K562 (cell line): ENCODE data around the gene SRPK2. TPM values are rescaled to one million over a fixed set of nuclear protein-coding genes. Genes with fewer than 3 reads are reported as not detected.

Experiments used
- CLOCK ChIP-seq: fragments of 250-450 bp; sonication (Bioruptor Pico); IDR thresholded peaks from 2 replicates; pipeline ENCODE4 v1.4.0; 2020; ENCODE audit warnings: mild to moderate bottlenecking, moderate library complexity, borderline replicate concordance
- CXXC5 ChIP-seq: fragments of 250-450 bp; sonication (Bioruptor Pico); IDR thresholded peaks from 2 replicates; pipeline ENCODE4 v1.8.0; 2022; ENCODE audit warnings: inconsistent platforms, mild to moderate bottlenecking, moderate library complexity
- FOXA3 ChIP-seq, 2 experiments: fragments of 450-650 bp in 1 of 2; sonication (generic) in 1 of 2; formaldehyde crosslinking; IDR thresholded peaks in 1 of 2; conservative IDR thresholded peaks in 1 of 2; 2 replicates each; pipeline versions ENCODE4 v1.4.0 to v1.8.0; 2020 to 2022; ENCODE audit warnings: mild to moderate bottlenecking in 2 of 2, missing genetic modification reagents in 1 of 2
- KDM1A ChIP-seq, 2 experiments: fragments of 450-650 bp; IDR thresholded peaks; 2 replicates each; pipeline ENCODE4 v1.6.1; 2016; ENCODE audit warnings: mild to moderate bottlenecking in 2 of 2
- NCOA4 ChIP-seq: fragments of 450-650 bp; IDR thresholded peaks from 2 replicates; pipeline ENCODE4 v1.6.1; 2018; ENCODE audit warnings: mild to moderate bottlenecking; ENCODE audit not compliant: partially characterized antibody
- NONO ChIP-seq, 2 experiments: fragments of 200-400 bp in 1 of 2; fragments of 450-650 bp in 1 of 2; formaldehyde crosslinking in 1 of 2; IDR thresholded peaks; 2 replicates each; pipeline ENCODE4 v1.6.1; 2017; ENCODE audit warnings: low read depth in 2 of 2, mild to moderate bottlenecking in 2 of 2, moderate library complexity in 2 of 2, low read length in 1 of 2
- NR2C2 ChIP-seq, 2 experiments: fragments of 200-800 bp in 1 of 2; sonication (Bioruptor generic) in 1 of 2; sonication (generic) in 1 of 2; formaldehyde crosslinking in 1 of 2; IDR thresholded peaks; 2 replicates each; pipeline versions ENCODE4 v1.6.1 to v1.8.0; 2016 to 2022; ENCODE audit warnings: mild to moderate bottlenecking in 1 of 2, missing compliant biosample characterization in 1 of 2, missing genetic modification characterization in 1 of 2, missing genetic modification reagents in 1 of 2
- PML ChIP-seq: IDR thresholded peaks from 2 replicates; pipeline ENCODE4 v1.6.1; 2012; ENCODE audit warnings: low read length, inconsistent platforms
- RAD21 ChIP-seq, 2 experiments: fragments of 250-450 bp in 1 of 2; fragments of 450-650 bp in 1 of 2; sonication (Bioruptor Pico) in 1 of 2; formaldehyde crosslinking in 1 of 2; IDR thresholded peaks in 1 of 2; conservative IDR thresholded peaks in 1 of 2; 2 replicates each; pipeline versions ENCODE4 v1.4.0 to v1.8.0; 2020 to 2022; ENCODE audit warnings: mild to moderate bottlenecking in 2 of 2, moderate library complexity in 1 of 2
- SPI1 ChIP-seq: IDR thresholded peaks from 2 replicates; pipeline ENCODE4 v1.6.1; 2011; ENCODE audit warnings: low read depth, low read length, control low read depth, borderline replicate concordance
- TFAM ChIP-seq: fragments of 250-450 bp; sonication (Bioruptor Pico); conservative IDR thresholded peaks from 2 replicates; pipeline ENCODE4 v1.5.0; 2021; ENCODE audit warnings: mild to moderate bottlenecking, moderate library complexity
- ZNF407 ChIP-seq: fragments of 450-650 bp; IDR thresholded peaks from 2 replicates; pipeline ENCODE4 v1.6.1; 2016; ENCODE audit warnings: low read depth
- ZNF707 ChIP-seq: fragments of 250-450 bp; sonication (Bioruptor Pico); conservative IDR thresholded peaks from 2 replicates; pipeline ENCODE4 v1.8.0; 2022; ENCODE audit warnings: inconsistent platforms, mild to moderate bottlenecking, moderate library complexity
- polyA plus RNA-seq, 8 experiments: library from polyadenylated mRNA; depleted of rRNA in 4 of 8; stranded (reverse) in 5 of 8; unstranded in 3 of 8; fragments of >200 nt; fragmentation: Nextera tagmentation in 2 of 8; fragmentation: Illumina TruSeq in 1 of 8; extraction: Ambion mirVana in 2 of 8; extraction: Trizol in 1 of 8; gene quantifications; 2 replicates each; pipeline versions ENCODE4 v1.2.1 to v1.2.3, GENCODE V29; 2011 to 2014; ENCODE audit warnings: inconsistent platforms in 1 of 8, missing spikeins in 1 of 8
- total RNA-seq, 7 experiments: library from RNA; depleted of rRNA in 6 of 7; stranded (reverse); fragments of >200 nt in 6 of 7; fragmentation: Illumina TruSeq in 2 of 7; extraction: Trizol in 2 of 7; gene quantifications; 2 replicates each; pipeline versions ENCODE4 v1.2.1 to v1.2.3, GENCODE V29; 2011 to 2021; ENCODE audit warnings: low replicate concordance in 1 of 7

The SRPK2 gene
- total and polyA plus RNA-seq, 9 of the 15 experiments (the other 6 are each of a cell fraction or from before 2014, with no cell fraction given): 21.5 to 44.7 (median 33.3) TPM

- TF ChIP-seq CLOCK (CRISPR knock-in tag) (no peak), PML (no peak), ZNF407 (no peak), NCOA4 (no peak), ZNF707 (CRISPR knock-in tag) (no peak), RAD21 (CRISPR knock-in tag; conservative IDR thresholded peaks at IDR 0.05 in 1 of 2, IDR thresholded peaks at IDR 0.05 in 1 of 2) (peak in 1 of 2 experiments; percentile 25; a peak in 2 of 4 replicates), NR2C2 (CRISPR knock-in tag; IDR thresholded peaks at IDR 0.05) (no peak), NR2C2 (tag; IDR thresholded peaks at IDR 0.05) (0 out of 2 replicates have a peak, but pooled peaks have one; percentile 11), KDM1A (IDR thresholded peaks at IDR 0.05) (peak; percentile 36 to 66; a peak in 3 of 4 replicates), NONO (IDR thresholded peaks at IDR 0.05; ENCODE audit: low read depth in 2 of 2, low read length in 1 of 2) (0 out of 4 replicates have a peak, but pooled peaks of 1 of the 2 experiments have one; percentile 33), CXXC5 (CRISPR knock-in tag) (peak; percentile 12; the same call in 1 of the 2 replicates), TFAM (CRISPR knock-in tag) (no peak), FOXA3 (CRISPR knock-in tag; conservative IDR thresholded peaks at IDR 0.05 in 1 of 2, IDR thresholded peaks at IDR 0.05 in 1 of 2) (peak in 1 of 2 experiments; percentile 68; a peak in 1 of 4 replicates), SPI1 (0 out of 2 replicates have a peak, but pooled peaks have one; percentile 37)
Observed at GRCh38 chr7:105389088-105389650, 448 bp upstream of the SRPK2 start (continued).
